HG02852 (cell line): ENCODE results near the gene ALK.

Experiments used
- ATAC-seq: cut with Tn5 transposase; IDR thresholded peaks from one replicate; pipeline ENCODE4 v1.9.1; 2021; ENCODE audit warnings: mild to moderate bottlenecking, moderate library complexity; ENCODE audit not compliant: unreplicated experiment

ALK gene

DNA sequence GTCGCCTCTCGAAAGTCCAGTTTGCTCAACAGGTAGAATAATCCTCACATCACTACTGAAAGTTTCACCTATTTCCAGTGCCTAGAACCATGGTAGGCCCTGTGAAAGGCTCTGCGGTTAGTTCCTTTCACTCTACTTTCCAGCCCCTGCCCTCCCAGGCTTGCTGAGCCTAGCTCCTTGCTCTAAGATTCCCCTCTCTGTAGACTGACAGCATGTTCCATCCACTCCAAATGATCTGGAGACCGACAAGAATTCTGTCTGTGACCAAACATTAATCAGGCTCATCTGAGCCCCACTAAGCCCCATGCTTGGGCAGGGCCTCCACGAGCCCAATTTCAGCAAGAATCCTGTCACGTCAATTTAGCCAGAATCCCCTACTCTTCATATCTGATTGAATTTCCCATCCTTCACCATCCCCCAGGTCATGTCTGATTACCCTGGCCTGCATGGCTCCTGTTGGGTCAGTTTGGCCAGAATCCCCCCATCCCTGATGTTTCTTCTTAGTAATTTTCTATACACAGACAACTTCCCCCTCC lies 307.0 kb downstream of the ALK start:
- no peak for ATAC-seq

DNA sequence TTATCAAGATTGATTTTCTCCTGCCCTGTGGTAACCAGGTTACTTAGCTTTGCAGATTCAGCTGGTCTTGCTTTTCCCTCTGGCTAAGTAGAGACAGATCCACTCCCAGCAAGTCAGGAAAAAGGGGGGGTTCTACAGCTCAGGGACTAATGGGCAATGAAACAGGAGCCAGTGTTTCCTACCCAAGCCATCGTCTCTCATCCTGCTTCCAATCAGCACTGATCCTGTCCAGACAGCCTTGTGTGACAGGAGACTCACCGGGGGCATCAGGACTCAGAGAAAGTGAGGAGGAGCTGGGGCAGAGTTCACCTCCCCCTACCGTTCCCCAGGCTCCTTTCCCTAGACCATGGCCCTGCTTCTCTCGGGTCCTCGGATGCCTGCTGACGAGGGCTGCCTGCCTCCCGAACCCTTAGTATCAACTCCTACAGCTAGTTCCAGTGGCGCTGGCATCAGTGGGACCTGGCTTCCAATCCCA lies 307.6 kb downstream of the ALK start:
- ATAC-seq: no peak

DNA sequence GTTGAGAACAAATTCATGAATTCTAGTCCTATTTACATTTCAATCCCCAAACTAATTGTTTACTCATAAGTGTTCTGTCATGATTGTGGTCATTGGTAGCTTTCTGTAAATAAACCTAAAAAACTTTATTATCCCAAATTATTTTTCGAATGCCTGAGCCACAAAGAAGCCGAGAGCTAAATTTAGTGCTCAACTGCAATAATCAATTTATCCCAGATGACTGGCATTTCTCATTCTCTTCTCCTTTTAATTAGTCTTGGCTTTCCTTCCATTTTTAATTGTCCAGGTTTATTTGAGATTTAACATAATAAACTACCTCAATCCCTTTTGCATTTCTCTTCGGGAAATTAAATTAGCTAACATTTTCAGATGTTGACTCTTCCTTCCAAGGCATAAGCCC lies 308.3 kb downstream of the ALK start:
- ATAC-seq: no peak

DNA sequence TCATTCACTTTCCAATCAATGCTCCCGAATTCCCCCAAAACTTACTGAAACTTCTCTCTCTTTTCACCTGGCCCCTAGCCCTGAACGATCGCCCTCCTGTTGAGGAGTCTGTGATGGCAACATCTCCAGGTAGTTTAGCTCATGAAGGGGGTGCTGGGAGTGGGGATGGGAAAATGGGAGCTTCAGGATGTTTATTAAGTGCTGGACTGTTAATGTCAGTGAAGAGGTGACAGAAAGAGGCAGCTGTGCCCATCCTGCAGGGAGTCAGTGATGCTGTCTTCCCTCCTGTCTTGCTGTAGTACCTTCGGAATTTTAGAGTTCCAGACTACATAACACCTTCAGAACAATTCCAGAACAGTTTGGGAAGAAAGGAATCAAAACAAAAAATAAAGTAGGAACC lies 308.8 kb downstream of the ALK start:
- ATAC-seq: no peak

DNA sequence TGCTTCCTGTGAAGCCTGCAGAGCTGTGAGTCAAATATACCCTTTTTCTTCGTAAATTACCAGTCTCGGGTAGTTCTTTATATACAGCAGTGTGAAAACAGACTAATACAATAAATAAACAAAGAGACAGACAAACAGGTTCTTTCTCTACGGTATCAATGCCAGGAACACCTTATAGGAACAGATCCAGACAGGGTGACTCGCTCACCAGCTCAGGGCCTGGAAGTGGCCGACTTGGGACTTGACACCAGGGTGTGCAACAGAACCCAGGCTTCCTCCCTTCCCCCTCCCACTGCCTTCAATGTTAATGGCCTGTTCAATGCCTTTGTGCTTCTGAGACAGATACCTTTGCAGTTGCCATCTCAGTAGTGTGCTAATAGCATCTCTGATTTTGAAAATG lies 309.5 kb downstream of the ALK start:
- ATAC-seq: no peak

DNA sequence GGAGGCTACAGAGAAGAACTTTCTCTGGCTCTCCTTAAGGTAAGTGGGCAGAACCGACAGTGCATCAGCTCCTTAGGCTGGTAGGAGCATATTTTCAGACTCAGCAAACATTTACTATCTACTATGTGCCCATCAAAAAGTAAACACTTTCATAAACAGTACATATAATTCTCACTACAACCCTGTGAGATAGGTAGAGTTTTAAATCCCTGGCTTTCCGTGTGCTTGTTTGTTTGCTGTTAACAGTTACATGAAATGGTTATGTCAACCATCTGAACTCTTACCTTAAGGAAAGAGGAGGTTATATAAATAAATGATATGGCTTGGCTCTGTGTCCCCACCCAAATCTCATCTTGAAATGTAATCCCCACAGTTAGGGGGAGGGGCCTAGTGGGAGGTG lies 310.1 kb downstream of the ALK start:
- no peak for ATAC-seq

DNA sequence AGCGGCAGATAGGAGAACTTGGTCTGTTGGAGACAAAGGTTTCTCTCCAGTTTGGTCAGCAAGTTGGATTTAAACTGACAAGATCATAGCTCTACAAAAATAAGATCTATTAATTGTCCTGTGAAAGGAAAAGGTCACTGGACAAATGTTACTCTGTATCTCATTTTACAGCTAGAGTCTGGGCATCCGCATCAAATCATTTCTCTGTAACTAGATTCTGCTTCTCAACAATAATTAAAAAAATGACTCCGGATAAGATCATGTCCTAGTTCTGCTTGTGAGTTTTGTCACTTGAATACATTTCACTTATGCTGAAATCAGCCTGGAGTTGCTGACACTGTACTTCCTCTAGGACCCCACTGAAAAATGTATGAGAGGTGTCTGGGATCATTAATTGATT lies 310.8 kb downstream of the ALK start:
- ATAC-seq: no peak

DNA sequence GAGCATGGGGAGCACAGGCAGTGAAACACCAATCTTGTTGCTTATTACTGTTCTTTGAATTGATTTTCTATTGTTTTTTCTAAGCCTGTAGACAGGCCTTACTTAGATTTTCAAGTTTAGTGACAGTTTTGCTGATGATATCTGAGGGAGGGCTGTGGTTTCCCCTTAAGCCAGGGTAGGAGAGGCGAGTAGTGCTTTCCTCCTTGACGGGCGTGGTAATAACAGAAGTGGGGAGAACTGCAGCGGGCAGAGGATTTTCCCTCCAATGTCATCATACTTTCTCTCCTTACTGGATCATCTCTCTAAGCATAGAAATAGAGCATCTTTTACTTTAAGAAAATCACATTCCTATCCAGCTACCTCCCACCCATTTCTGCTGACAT lies 314.4 kb downstream of the ALK start:
- no peak for ATAC-seq

DNA sequence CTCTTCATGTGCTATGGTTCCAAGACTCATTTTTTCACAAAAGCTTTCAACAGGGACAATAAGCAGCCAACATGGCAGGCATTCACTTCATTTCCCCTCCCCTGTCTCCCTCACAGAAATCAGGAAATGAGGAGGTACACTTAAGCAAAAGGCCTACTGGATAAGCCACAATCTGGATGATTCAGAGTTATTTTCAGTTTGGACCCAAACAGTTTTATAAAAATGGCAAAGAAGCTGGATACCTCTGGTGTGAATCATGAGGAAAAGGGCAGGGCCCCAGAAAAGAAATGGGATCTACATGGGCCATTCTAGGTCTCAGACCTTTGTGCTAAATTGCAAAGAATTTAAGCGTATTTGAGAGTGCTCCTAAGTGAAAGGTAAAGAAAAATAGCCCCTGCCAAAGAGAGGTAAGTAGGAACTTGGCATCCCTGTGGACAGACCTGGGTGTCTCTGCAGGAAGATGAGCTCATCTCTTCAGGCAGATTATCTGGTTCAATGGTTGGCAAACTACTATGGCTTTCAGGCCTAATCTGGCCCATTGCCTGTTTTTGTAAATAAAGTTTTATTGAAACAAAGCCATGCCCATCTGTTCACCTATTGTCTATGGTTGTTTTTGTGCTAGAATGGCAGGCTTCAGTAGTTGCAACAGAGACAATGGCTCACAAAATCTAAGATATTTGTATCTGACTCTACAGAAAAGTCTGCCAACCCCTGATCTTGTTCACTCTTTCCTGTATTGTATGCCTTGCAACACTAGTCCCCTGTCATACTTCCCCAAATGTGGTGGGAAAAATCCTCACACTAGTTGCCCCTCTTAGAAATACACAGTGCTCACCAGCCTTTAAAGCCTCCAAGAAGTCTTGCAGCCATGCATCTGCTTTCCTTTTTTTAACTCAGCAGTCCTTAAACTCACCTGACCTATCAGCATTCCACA lies 315.0 kb downstream of the ALK start:
- ATAC-seq: no peak

DNA sequence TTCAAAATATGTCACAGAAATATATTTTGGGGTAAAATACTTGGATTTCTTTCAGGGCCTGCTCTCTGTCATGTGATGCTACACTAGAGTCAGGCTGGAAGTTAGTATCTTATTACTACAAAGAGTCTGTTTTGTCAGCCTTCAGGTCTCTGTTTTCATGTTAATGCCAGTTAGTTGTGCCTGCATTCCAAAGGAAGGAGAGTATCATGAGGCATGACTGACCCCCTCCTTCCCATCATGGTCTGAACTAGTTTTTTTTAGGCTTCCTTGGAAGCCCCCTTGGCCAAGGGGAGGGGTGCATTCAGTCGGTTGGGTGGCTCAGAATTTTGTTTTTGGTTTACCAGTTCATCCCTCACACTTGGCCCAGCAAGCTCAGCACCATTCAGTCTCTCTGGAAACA lies 318.0 kb downstream of the ALK start:
- no peak for ATAC-seq

DNA sequence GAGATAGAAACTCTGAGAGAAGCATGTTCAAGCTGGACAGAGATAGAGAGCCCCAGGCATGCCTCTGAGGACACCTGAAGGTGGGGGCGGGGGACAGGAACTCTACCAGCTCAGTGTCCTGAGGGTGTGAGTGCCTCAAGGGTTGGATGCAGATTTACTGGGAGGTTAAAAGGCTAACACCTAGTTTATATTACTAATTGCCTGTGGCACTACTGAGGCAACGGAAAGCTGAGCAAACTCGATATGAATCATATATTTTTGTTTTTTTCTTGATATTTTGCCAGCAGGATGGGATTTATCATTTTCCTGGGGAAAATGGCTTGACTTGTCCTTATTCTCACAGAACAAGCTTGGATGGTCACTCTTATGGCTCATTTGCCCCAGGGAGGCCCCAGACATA lies 319.5 kb downstream of the ALK start:
- ATAC-seq: no peak

DNA sequence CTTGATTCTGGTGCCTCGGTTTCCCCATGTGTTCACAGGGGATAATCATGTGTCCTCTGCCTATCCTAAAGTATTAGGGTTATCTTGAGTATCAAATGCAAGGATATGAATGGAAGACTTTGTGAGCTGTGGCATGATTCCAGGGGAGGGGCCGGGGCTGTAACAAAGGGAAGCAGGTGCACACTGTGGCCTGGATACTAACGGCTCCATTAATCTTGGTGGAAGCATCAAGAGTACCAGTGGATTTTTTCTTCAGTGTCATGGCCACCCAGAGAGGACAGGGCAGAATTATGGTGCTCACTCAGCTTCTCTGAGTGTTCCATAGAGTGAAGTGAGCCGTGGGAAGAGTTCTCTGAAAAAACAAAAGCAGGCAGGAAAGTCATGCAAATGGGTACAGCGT lies 320.1 kb downstream of the ALK start:
- no peak for ATAC-seq

DNA sequence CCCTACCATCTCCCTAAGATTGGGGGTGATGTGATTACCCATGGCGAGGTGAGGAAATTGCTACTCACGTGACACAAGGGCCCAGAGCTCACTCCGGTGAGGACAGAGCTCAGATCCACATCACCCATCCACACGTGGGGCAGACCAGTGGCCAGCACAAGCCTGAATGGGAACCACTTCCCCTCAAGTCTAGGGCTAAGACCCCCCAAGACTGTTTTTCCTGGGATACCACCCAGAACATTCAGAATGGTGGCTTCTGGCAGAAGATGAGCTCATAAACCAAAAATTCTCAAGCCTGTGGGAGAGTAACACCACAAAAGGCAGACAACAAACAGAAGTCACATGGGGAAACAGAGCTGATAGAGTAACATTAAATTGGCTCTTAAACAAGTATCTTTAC lies 321.4 kb downstream of the ALK start:
- no peak for ATAC-seq

DNA sequence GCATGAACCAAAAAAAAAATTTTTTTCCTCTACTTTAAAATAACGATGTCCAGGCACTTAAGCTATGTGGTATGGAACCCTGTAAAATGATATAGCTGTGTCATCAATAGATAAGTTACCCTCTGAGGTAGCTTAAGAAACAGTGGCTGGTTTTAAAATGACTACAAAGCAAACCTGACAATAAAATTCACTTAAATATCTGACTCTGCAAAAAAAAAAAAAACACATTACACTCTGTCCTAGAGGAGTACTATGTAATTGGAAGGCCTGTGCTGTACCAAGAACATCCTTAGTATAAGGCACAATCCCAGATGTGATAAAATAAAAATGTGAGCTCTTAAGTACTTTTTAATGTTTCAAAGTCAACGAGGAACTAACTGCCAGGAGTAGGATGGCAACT lies 322.4 kb downstream of the ALK start:
- ATAC-seq: no peak

DNA sequence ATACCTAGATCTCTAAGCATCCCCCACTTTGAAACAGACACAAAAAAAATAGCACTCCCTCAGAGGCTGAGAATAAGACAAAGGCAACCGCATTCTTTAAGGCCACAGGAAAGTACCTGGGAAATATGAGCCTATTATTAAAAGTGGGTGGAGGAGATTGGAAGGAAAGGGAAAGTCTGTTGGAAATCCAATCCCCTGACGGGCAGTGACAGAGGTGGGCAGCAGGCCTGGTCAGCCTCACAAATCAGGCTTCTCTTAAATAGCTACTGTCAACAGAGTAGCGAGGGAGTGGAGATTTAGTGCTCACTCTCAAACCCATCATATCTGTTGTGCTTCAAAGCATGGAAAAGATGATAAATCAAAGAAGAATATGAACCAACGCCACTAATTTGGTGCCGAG lies 324.4 kb downstream of the ALK start:
- ATAC-seq: no peak

DNA sequence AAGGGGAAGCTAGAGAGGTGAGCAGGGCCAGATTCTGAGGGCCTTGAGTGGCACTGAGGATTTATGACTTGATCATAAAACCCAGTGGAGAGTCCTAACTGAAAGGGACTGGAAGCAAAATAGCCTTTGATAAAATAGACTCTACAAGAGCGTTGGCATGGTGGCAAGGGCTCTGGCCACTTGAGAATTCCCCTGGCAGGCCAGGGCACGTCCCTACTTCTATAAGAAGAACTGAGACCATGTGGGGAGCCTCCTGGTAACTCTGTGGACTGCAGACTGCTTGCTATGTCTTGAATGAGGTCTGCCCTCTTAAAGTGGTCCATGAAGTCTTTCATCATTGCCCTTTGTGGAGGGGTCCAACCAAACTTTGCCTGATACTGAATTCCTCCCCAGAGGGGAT lies 324.8 kb downstream of the ALK start:
- ATAC-seq: no peak

DNA sequence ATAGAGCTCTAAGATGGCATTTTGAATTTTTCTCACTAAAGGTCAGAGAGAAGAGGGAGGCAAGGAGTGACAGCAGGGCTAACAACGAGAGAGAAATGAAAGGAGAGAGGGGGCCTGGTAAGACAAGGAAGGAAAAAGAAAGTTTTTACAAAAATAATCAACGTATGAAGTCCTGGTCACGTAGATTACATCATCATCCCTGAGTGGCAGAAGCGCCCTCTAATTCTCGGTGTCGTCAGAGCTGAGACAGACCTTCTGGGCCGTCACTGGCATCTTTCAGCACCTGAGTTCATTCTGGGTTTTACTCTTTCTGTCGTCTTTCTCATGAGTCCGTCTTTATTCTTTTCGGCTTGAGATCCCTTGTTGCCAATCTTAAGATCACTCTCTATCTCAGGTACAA lies 329.8 kb downstream of the ALK start:
- ATAC-seq: no peak

DNA sequence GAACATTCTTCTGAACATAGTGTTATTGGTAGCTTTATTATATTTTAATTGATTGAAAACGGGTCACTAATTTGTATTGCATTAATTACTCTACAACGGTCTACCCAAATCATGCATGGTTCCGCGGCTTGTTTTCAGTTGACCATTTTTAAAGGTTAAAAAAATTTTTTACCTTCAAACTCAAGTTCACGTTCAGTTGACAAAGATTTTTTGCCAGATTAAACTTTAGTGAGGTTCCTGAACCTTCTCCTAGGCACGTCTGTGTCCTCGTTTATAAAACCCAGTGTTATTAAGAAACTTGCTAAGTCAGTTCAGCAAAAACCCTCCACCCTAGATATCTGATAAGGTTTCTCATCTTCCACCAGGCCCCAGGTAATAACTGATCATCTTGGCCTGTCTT lies 331.2 kb downstream of the ALK start:
- no peak for ATAC-seq

DNA sequence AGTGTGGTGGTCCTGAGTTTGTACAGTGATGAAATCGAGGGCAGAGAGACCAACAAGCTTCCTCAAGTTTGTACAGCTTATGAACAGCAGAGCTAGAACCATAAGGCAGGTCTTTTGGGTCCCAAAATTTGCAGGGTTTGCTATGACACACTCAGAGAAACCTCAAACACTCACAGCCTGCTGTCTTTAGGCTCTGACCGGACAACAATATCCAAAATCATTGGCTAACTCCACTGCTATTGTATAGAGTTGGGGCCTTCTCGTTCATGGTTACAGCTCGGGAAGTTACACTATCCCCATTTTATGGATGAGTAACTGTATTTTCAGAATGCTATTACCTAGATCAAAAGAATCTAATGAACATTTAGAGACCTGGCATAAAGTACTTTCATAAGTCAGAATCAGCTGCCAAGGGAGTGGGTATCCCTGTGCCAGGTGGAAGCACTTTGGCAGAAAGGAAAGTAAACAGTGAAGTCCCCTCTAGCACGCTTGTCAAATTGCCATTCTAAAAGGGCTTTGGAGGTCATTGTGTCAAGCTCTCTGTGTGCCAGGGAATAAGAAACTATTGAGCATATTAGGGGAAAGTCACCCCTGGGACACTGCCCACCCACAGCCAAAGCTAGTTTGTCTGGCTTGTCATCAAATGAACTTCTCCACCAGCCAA lies 331.8 kb downstream of the ALK start:
- no peak for ATAC-seq

DNA sequence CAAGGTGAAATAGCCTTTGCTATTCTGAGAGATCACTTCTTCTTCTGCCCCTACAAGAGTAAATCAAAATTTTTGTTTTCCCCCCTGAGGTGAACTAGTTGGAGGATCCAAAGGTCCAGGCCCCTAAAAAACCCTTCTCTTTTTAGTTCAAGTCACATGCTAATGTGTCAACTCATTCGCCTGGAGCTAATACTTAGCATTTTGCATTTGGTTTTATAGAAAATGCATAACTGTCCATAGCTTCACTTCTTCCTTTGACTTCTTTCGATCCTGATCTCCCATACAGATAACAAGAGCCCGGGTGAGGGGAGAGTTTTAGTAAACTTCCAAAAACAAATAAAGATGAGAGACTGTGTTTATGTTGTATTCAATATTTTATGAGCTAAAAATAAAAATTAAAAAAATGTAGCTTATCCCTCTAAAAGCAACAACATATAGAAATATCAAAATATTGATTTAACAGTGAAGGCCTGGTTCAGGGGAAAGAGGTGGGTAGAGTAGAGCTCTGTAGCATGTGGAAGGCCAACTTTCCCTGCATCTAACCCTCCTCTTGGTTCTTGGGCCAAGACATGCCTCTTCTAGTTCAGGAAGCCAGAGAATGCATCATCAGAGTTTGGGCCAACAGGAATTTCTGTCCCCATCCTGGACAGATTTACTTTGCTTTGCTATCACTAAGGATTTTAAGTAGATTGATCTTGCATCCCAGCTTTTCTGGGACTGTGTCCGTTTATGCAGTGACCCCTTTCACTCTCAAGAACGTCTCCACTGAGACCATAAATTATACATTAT lies 333.8 kb downstream of the ALK start:
- ATAC-seq: no peak

DNA sequence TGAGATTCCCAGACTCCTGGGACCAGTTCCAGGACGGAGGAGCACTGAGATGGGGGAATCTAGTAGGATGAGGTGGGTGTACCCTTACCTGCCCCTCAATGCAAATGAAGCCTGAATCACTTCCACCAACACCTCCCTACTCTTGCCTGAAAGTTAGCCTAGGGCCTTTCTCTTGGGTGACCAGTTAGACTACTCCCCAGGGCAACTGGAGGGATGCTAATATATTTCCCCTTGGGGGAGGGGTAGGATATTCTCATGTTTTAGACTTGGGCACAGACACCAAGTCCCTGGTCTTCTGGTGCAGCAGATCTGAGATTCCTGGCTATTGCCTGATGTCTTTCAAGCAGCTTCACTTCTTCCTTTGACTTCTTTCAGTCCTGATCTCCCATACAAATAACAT lies 334.5 kb downstream of the ALK start:
- ATAC-seq: no peak
